Stimulated activated CD8-positive, alpha-beta memory T cell treated with anti-CD3 and anti-CD28 coated beads, Interleukin-12 subunit alpha, Interleukin-12 subunit beta, amount 100 ng/mL, for 4 hours (primary cell): ENCODE results near the gene COMP.
"Not testable (repeated sequence)": the region's sequence is repeated elsewhere in the genome, so short reads cannot be mapped to it uniquely, and the experiment has no call there.

Experiments
- DNase-seq: peaks from one replicate; pipeline ENCODE4 v3.0.0-alpha.2; 2020; ENCODE audit warnings: low read depth

COMP gene

DNA sequence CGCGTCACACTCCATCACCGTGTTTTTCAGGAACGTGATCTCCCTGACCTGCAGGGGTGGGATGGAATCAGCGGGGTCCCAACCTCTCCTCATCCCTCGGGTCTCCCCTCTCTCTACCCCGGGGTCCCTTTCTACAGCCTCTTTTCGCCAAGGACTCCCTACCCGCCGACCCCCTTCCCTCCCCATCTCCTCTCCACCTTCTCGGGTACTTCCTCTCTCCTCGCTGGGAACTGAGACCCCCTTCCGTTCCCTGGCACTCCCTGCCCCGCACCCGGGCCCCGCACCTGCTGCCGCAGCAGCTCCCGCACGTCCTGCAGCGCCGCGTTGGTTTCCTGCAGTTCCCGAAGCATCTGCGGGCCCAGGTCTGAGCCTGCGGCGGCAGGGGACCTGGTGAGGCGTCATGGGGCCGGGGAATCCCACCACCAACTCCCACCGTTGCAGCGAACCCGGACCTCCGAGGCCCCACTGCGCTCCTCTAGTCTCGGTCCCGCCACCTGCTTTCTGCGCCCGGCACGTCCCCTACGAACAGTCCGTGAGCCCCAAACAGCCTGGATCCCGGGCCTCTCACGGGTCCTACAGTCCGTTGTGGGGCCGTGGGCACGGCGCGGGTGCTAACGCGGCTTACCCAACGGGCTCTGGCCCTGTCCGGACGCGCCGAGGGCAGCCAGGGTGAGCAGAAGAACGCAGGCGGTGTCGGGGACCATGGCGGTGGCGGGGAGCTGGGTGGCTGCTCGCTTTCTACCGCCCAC, at the start of gene COMP:
TSS of gene COMP (minus strand) at position 740 of the 749 bp plus-strand sequence. CDS start at position 704, 36 bp downstream.
- DNase-seq: no peak

GRCh38 chr19:18840288-18841267, 49.5 kb upstream of the COMP start:
- no peak for DNase-seq

- no peak for DNase-seq
Observed at GRCh38 chr19:18839465-18840287, 48.6 kb upstream of the COMP start.

- DNase-seq: no peak
Observed at GRCh38 chr19:18834644-18834984, 43.5 kb upstream of the COMP start.

GRCh38 chr19:18833849-18834643, 42.9 kb upstream of the COMP start:
- no peak for DNase-seq

DNA sequence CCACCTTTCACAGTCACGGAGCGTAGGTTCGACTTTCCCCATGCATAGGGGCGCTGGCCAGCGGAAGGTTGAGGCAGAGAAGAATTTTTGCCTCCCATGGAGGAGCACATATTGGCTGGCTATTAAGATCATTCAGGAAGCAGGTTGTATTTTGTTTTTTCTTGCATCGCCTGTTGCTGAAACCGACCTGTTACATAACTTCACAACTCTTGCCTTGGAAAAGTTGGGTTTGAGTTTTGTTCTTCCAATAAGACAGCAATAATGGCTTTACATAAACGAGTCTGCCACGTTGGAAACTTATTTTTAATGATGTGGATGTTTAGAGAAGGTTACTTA, 42.0 kb upstream of the COMP start:
- no peak for DNase-seq

- DNase-seq: no peak
Observed at GRCh38 chr19:18832306-18833140, 41.4 kb upstream of the COMP start.

- peak; percentile 93 for DNase-seq
Observed at GRCh38 chr19:18831524-18832305, 40.6 kb upstream of the COMP start, which contains the start of gene UPF1. TSS of gene UPF1 (plus strand) at chr19:18831959. CDS start at chr19:18832210, 251 bp downstream.

DNA sequence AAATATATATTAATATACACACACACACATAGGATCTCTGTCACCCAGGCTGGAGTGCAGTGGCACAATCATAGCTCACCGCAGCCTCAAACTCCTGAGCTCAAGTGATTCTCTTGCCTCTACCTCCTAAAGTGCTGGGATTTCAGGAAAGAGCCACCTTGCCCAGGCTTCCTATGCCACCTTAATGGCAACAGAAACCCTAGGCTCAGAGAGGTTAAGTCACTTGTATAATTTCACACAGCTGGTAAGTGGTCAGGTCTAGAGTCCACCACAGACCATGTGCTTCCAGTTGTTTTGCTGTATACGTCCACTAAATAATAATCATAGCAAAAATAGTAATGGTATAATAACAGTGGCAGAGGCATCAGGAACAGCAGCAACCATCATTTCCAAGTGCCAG, 39.4 kb upstream of the COMP start:
- no peak for DNase-seq

DNA sequence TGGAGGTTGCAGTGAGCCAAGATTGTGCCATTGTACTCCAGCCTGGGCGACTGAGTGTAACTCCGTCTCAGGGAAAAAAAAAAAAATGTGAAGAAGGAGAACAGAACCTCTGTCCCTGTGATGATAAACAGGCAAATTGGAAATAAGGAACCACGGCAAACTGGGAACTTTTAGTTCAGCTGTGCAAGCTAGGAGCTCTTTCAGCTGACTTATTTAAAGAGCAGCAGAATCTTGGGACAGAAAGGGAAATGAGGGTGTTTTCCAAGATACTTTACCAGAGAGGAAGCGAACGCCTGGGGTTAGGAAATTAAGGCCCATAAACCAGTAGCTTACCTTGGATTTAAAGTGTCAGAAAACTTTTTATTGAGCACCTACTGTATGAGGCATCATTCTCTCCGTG, 37.7 kb upstream of the COMP start:
- no peak for DNase-seq

GRCh38 chr19:18817574-18817973, 26.5 kb upstream of the COMP start:
- no peak for DNase-seq

GRCh38 chr19:18816645-18817044, 25.5 kb upstream of the COMP start:
- not testable (repeated sequence) for DNase-seq

DNA sequence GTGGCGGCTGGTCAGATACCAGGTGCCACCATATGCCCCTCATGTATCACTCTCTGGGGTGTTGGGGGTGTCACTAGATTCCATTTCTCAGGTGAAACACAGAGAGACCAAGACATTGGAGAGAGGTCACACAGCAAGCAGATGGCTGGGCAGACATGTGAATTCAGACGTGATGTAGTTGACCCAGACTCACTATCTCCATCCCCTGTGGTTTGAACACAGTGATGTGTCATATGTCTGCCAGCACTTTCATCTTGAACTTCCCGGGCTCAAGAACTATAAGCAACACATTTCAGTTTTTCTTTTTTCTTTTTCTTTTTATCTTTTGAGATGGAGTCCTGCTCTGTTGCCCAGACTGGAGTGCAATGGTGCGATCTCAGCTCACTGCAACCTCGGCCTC, 24.6 kb upstream of the COMP start:
- no peak for DNase-seq

DNA sequence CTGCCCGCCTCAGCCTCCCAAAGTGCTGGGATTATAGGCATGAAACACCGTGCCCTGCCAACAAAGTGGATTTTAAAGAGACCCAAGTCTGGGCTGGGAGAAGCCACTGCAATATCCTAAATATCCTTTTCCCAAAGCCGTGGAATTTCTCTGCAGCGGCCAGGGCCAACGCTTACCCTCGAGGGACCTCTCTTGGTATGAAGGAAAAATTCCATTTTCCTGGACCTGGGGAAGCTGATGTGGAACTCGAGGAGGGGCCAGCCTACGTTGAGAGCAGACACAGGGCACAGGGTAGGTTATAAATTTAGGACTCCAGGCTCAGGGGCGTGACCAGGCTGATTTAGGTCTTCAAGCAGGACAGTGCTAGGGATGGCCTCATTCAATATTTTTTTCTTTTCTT, 23.0 kb upstream of the COMP start:
- no peak for DNase-seq

DNA sequence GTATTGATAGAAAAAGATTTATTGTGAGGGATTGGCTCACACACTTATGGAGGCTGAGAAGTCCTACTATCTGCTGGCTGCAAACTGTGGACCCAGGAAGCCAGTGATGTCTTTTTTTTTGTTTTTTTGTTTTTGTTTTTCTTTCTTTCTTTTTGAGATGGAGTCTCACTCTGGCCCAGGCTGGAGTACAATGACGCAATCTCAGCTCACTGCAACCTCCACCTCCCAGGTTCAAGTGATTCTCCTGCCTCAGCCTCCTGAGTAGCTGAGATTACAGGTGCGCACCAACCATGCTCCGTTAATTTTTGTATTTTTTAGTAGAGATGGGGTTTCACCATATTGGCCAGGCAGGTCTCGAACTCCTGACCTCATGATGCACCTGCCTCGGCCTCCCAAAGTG, 20.5 kb upstream of the COMP start:
- DNase-seq: not testable (repeated sequence)

DNA sequence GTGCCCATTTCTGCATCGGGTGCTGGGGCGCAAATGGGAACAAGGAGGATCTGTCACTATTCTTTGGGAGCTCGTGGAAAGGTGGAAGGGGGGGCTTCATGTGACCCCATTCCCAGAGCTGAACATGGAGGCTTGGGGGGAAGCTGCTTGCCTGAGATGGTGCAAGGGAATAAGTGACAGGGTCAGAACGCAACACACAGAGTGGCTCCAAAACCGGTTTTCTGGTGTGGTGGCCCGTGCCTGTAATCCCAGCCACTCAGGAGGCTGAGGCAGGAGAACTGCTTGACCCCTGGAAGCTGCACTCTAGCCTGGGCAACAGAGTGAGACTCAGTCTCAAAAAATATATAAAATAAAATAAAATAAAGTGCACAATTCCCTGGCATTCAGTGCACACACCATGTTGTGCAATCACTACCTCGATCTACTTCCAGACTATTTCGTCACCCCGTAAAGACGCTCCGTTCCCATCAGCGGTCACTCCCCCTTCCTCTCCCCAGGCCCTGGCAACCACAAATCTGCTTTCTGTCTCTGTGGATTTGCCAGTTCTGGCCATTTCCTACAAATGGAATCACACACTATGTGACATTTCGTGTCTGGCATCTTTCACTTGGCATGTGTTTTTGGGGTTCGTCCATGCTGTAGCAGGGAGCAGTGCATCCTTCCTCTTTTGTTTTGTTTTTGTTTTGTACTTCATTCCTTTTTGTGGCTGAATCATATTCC, 18.2 kb upstream of the COMP start:
- DNase-seq: no peak

GRCh38 chr19:18807861-18808331, 16.8 kb upstream of the COMP start:
- DNase-seq: no peak

DNA sequence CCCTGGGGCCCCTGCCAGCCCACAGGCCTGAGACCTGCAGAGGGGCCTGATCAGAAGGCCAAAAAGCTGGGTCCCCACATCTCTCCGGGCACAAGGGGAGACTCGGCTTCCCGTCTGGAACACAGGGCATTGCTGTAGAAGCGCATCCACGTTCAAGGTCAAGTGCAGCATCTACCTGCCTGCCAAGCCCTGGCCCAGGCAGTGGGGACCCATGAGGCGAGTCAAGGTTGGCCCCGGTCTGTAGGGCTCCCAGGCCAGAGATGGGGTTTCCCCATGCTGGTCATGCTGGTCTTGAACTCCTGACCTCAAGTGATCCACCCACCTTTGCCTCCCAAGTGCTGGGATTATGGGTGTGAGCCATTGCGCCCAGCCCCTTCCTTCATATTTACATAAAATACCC, 13.5 kb upstream of the COMP start:
- no peak for DNase-seq

- no peak for DNase-seq
Observed at GRCh38 chr19:18804139-18804601, 13.1 kb upstream of the COMP start.
